ENCODE results near the gene ADAM12.

DNA sequence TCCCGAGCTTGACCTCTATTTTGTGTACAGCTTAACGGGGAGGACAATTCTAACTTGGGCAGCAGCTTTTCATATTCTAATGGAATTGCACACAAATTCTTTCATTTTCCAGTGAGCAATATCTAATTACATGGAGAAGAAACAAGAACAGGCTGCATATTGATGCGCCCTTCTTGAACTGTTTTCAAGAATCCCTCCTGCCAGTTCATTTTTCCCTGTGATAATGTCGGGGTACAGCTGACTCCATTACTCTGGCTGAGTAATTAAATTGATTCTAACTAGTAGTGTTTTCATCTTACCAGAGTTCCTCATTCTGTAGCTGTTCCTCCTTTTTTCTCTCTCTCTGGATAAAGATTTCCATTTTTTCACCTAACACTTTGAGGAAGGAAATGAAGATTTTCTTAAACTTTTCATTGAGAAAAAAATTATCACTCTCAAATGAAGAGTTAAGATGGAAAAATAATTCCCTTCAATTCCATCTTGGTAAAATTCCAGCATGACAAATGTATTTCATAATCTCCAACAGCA, 301.1 kb downstream of the ADAM12 start:
- no peak for TF ChIP-seq POLR2AphosphoS5 (IDR thresholded peaks at IDR 0.05; ENCODE audit: low read depth, low read length)
- TF ChIP-seq POLR2A (IDR thresholded peaks at IDR 0.05; ENCODE audit: low read depth, low read length) = no peak
- no peak for TF ChIP-seq TAF1 (IDR thresholded peaks at IDR 0.05; ENCODE audit: low read depth, low read length)

Data from GM12891 (cell line).